Measurements from ENCODE around the gene HOXC13.

HOXC13 gene

GRCh38 chr12:53899230-53899629 is 39.4 kb upstream of the HOXC13 start:
- Histone ChIP-seq H3K79me2 (ENCODE audit: control insufficient read depth, low read length) (no peaks in the 10 kb centered on the region), H3K9me3 (ENCODE audit: control insufficient read depth, insufficient read depth, low read length) (no peaks in the 10 kb centered on the region), H3K27ac (ENCODE audit: low read depth, low read length) (no peak overlapping the region), H3K4me1 (ENCODE audit: control insufficient read depth, low read length) (no peaks in the 10 kb centered on the region; the same call in 1 of the 2 replicates), H3K4me2 (ENCODE audit: low read length) (no peak overlapping the region), H4K20me1 (ENCODE audit: control insufficient read depth, insufficient read depth, low read depth, low read length) (no peaks in the 10 kb centered on the region), H3K9me2 (replicated peaks; ENCODE audit: control insufficient read depth, low read length) (no peaks in the 10 kb centered on the region), H3K27me3 (ENCODE audit: control insufficient read depth, low read length) (peaks cover 8% of the 10 kb centered on the region; the same call in 1 of the 2 replicates), H3F3A (ENCODE audit: control insufficient read depth, insufficient read depth) (no peaks in the 10 kb centered on the region), H3K36me3 (ENCODE audit: control insufficient read depth, low read length) (no peaks in the 10 kb centered on the region), H3K4me3 (ENCODE audit: low read length) (no peak overlapping the region)
- TF ChIP-seq CTCF (IDR thresholded peaks at IDR 0.05; ENCODE audit: low read depth, low read length, poor library complexity, severe bottlenecking): no peak
- no peak for TF ChIP-seq EZH2phosphoT487 (IDR thresholded peaks at IDR 0.05; ENCODE audit: borderline replicate concordance, low read length)

- Histone ChIP-seq H4K20me1 (ENCODE audit: control insufficient read depth, insufficient read depth, low read depth, low read length) (no peaks in the 10 kb centered on the region), H3K36me3 (ENCODE audit: control insufficient read depth, low read length) (no peaks in the 10 kb centered on the region), H3K27me3 (ENCODE audit: control insufficient read depth, low read length) (peaks cover 18% of the 10 kb centered on the region), H3K4me3 (ENCODE audit: low read length) (no peak overlapping the region), H3K27ac (ENCODE audit: low read depth, low read length) (no peak overlapping the region), H3F3A (ENCODE audit: control insufficient read depth, insufficient read depth) (no peaks in the 10 kb centered on the region), H3K79me2 (ENCODE audit: control insufficient read depth, low read length) (no peaks in the 10 kb centered on the region), H3K4me2 (ENCODE audit: low read length) (no peak overlapping the region), H3K9me3 (ENCODE audit: control insufficient read depth, insufficient read depth, low read length) (no peaks in the 10 kb centered on the region), H3K9me2 (replicated peaks; ENCODE audit: control insufficient read depth, low read length) (no peaks in the 10 kb centered on the region), H3K4me1 (ENCODE audit: control insufficient read depth, low read length) (no peaks in the 10 kb centered on the region)
- TF ChIP-seq CTCF (IDR thresholded peaks at IDR 0.05; ENCODE audit: low read depth, low read length, poor library complexity, severe bottlenecking) (no peak), EZH2phosphoT487 (IDR thresholded peaks at IDR 0.05; ENCODE audit: borderline replicate concordance, low read length) (no peak)
Measured at GRCh38 chr12:53907103-53907502, 31.5 kb upstream of the HOXC13 start.

GRCh38 chr12:53916788-53917655 is 21.6 kb upstream of the HOXC13 start:
- TF ChIP-seq CTCF (IDR thresholded peaks at IDR 0.05; ENCODE audit: low read depth, low read length, poor library complexity, severe bottlenecking): no peak
- no peak for TF ChIP-seq EZH2phosphoT487 (IDR thresholded peaks at IDR 0.05; ENCODE audit: borderline replicate concordance, low read length)
- Histone ChIP-seq H3K4me2 (ENCODE audit: low read length) (no peak overlapping the region), H3K27me3 (ENCODE audit: control insufficient read depth, low read length) (peaks cover 38% of the 10 kb centered on the region)

More at GRCh38 chr12:53916788-53917655, 21.6 kb upstream of the HOXC13 start:
- Histone ChIP-seq H3K9me2 (replicated peaks; ENCODE audit: control insufficient read depth, low read length) (no peaks in the 10 kb centered on the region), H3K4me3 (ENCODE audit: low read length) (no peak overlapping the region), H4K20me1 (ENCODE audit: control insufficient read depth, insufficient read depth, low read depth, low read length) (no peaks in the 10 kb centered on the region), H3K4me1 (ENCODE audit: control insufficient read depth, low read length) (no peaks in the 10 kb centered on the region), H3K27ac (ENCODE audit: low read depth, low read length) (no peak overlapping the region), H3K79me2 (ENCODE audit: control insufficient read depth, low read length) (no peaks in the 10 kb centered on the region), H3F3A (ENCODE audit: control insufficient read depth, insufficient read depth) (no peaks in the 10 kb centered on the region), H3K9me3 (ENCODE audit: control insufficient read depth, insufficient read depth, low read length) (no peaks in the 10 kb centered on the region), H3K36me3 (ENCODE audit: control insufficient read depth, low read length) (no peaks in the 10 kb centered on the region)

Measured in DOHH2 (cell line).